ENCODE measurements around the gene RAB24. TPM values are rescaled to one million over a fixed set of nuclear protein-coding genes. Genes with fewer than 3 reads are reported as not detected.

The RAB24 gene
- total RNA-seq, 6 experiments from 2014 or later, result 11.0 to 28.8 (median 16.2) TPM

GRCh38 chr5:177338251-177339106 lies 35.0 kb upstream of the RAB24 start:
- H3K27ac ChIP-seq, result no peak overlapping the region

GRCh38 chr5:177336603-177337494 lies 33.3 kb upstream of the RAB24 start:
- no peak for TF ChIP-seq POLR2A (IDR thresholded peaks at IDR 0.05)
- TF ChIP-seq, protein P1, sequence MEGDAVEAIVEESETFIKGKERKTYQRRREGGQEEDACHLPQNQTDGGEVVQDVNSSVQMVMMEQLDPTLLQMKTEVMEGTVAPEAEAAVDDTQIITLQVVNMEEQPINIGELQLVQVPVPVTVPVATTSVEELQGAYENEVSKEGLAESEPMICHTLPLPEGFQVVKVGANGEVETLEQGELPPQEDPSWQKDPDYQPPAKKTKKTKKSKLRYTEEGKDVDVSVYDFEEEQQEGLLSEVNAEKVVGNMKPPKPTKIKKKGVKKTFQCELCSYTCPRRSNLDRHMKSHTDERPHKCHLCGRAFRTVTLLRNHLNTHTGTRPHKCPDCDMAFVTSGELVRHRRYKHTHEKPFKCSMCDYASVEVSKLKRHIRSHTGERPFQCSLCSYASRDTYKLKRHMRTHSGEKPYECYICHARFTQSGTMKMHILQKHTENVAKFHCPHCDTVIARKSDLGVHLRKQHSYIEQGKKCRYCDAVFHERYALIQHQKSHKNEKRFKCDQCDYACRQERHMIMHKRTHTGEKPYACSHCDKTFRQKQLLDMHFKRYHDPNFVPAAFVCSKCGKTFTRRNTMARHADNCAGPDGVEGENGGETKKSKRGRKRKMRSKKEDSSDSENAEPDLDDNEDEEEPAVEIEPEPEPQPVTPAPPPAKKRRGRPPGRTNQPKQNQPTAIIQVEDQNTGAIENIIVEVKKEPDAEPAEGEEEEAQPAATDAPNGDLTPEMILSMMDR (IDR thresholded peaks at IDR 0.05), result no peak
- H3K27ac ChIP-seq, result peak overlapping the region in 1 of 3 donors; percentile 64
- H3K36me3 ChIP-seq, result peaks cover 3 to 69% (median 41%) of the 10 kb centered on the region in 4 donors
- H3K4me3 ChIP-seq, result no peak overlapping the region
- DNase-seq (peak in 1 of 3 donors; percentile 44), ATAC-seq (no peak)
- H3K4me1 ChIP-seq, result peaks cover 0 to 30% (median 4%) of the 10 kb centered on the region in 4 donors
- intact Hi-C loops (cut with DNase I), result no loop called here
- H3K9me3 ChIP-seq, result no peaks in the 10 kb centered on the region
- WGBS (ENCODE audit: insufficient coverage, low coverage, low lambda C conversion rate, missing lambda C conversion rate), result 82% methylated on average over 13 of the region's 36 CpGs
- H3K27me3 ChIP-seq, result no peaks in the 10 kb centered on the region

More at GRCh38 chr5:177338251-177339106, 35.0 kb upstream of the RAB24 start:
- no peaks in the 10 kb centered on the region for H3K9me3 ChIP-seq
- H3K36me3 ChIP-seq, result peaks cover 3 to 58% (median 36%) of the 10 kb centered on the region in 4 donors
- peak in 1 of 3 donors; percentile 47 for DNase-seq
- no peaks in the 10 kb centered on the region for H3K27me3 ChIP-seq
- TF ChIP-seq, protein P1 (IDR thresholded peaks at IDR 0.05), result no peak
- no peak for TF ChIP-seq POLR2A (IDR thresholded peaks at IDR 0.05)
- peaks cover 0 to 30% (median 4%) of the 10 kb centered on the region in 4 donors for H3K4me1 ChIP-seq
- ATAC-seq, result peak in 1 of 4 donors; percentile 11
- H3K4me3 ChIP-seq, result no peak overlapping the region
- intact Hi-C loops (cut with DNase I), result no loop called here
- 81% methylated on average over 7 of the region's 22 CpGs for WGBS (ENCODE audit: insufficient coverage, low coverage, low lambda C conversion rate, missing lambda C conversion rate)

GRCh38 chr5:177336112-177336511 lies 32.6 kb upstream of the RAB24 start:
- Histone ChIP-seq H3K27me3 (no peaks in the 10 kb centered on the region), H3K27ac (peak overlapping the region in 2 of 3 donors; percentile 3 to 64), H3K4me3 (no peak overlapping the region), H3K4me1 (peaks cover 0 to 30% (median 4%) of the 10 kb centered on the region in 4 donors), H3K9me3 (no peaks in the 10 kb centered on the region), H3K36me3 (peaks cover 0 to 72% (median 41%) of the 10 kb centered on the region in 4 donors)
- intact Hi-C loops (cut with DNase I), result no loop called here
- ATAC-seq (peak; percentile 41 to 57 (median 48)), DNase-seq (peak in 1 of 3 donors; percentile 57)
- 58% methylated on average over 9 of the region's 12 CpGs for WGBS (ENCODE audit: insufficient coverage, low coverage, low lambda C conversion rate, missing lambda C conversion rate)
- TF ChIP-seq, protein P1 (IDR thresholded peaks at IDR 0.05), result peak; percentile 23 to 37 (median 28)
- TF ChIP-seq POLR2A (IDR thresholded peaks at IDR 0.05), result no peak

- peak in 1 of 3 donors; percentile 65 for DNase-seq
These were observed 32.2 kb upstream of the RAB24 start for GRCh38 chr5:177335701-177336065.

More at GRCh38 chr5:177335701-177336065, 32.2 kb upstream of the RAB24 start:
- no CpG with 5 or more reads among the region's 7 CpGs for WGBS (ENCODE audit: insufficient coverage, low coverage, low lambda C conversion rate, missing lambda C conversion rate)
- peak in 3 of 4 donors; percentile 42 to 69 (median 62) for ATAC-seq
- Histone ChIP-seq H3K27ac (peak overlapping the region in 2 of 3 donors; percentile 3 to 64), H3K27me3 (no peaks in the 10 kb centered on the region), H3K36me3 (peaks cover 0 to 72% (median 41%) of the 10 kb centered on the region in 4 donors), H3K9me3 (no peaks in the 10 kb centered on the region), H3K4me1 (peaks cover 0 to 30% (median 4%) of the 10 kb centered on the region in 4 donors), H3K4me3 (no peak overlapping the region)
- intact Hi-C loops (cut with DNase I), result no loop called here
- TF ChIP-seq, protein P1 (IDR thresholded peaks at IDR 0.05), result no peak
- TF ChIP-seq POLR2A (IDR thresholded peaks at IDR 0.05), result no peak

Data from right lobe of liver (tissue), 6 donors.